RPMI8226 (cell line): ENCODE data around the gene NSL1.

Experiments
- DNase-seq: peaks from one replicate; pipeline ENCODE4 v3.0.0-alpha.2; 2015

Gene NSL1

GRCh38 chr1:212701910-212702309 is 89.7 kb downstream of the NSL1 start:
- DNase-seq: no peak

DNA sequence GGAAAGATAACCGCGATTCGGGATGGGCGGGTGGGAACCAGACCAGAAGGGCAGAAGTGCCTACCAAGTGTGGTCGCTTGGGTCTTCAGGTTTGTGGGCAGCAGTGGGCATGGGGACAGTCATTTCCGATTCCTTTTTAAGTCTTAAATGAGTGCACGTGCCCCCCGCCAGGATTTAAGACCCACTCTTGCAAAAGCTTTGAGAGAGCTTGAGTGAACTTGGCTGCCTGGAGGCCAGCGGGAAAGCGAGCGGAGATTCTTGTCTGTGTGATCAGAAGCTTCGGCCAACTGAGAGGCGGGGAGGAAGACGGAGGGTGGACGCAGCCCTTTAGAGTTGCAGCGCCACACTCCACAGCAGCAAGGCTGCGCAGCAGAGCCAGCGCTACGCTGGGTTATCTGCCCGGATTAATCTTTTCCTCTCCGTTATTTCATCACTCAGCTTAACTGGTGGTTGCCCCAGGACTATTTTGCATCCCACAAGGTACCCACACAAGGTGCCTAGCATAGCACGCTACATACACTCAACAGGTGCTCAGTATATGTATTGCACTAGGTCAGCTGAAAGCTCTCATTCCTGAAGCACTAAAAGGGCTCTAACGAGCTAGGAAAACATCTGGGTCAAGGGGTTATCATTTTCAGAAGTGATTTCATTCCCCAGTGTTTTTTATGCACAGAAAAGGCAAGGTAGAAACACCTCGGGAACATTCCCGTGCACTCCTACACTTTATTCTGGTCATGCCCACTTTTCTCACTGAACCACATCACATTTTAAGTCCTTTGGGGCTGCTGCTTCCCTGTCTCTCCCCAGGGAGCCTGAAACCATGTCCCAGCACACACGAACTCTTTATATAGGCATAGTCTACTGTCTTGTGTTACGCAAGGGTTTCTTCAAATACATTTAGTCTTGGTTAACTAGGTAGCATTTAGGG is 90.4 kb downstream of the NSL1 start:
- no peak for DNase-seq

DNA sequence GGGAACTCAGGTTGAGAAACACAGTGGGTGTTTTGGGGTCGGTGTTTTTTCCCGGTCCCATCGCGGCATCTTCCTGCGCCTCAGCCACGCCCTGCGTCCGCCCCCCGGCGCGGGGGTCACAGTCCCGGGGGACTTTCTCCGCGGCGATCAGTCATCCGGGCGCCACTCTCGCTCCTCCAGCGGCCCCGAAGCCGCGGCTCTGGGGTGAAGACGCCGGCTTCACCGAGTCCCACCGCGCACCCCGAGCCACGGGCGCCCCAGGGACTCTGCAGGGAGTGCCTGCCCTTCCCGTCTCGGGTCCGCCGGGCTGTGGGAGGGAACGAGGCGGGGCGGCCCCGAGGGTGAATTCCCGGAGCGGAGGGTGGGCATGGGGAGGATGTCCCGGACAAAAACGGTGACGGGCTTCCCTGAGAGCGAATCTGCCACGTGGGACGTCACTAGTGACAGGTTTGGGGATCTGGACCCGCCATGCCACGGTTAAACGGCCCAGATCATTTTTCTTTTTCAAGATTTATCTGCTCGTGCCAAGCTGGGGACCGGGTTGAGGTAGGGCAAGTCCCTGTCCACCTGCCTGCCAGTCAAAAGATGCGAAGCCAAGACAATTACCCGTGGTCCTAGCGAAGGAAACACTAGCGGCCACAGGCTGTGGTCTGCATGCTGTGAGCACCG is 91.2 kb downstream of the NSL1 start:
- DNase-seq: no peak

- DNase-seq: peak; percentile 35
Observed at GRCh38 chr1:212699625-212700222, 91.9 kb downstream of the NSL1 start, which contains the start of gene BATF3. Gene BATF3 (minus strand): TSS chr1:212699840. CDS start chr1:212699762, 78 bp downstream.

GRCh38 chr1:212699104-212699624 is 92.4 kb downstream of the NSL1 start:
- peak; percentile 81 for DNase-seq

DNA sequence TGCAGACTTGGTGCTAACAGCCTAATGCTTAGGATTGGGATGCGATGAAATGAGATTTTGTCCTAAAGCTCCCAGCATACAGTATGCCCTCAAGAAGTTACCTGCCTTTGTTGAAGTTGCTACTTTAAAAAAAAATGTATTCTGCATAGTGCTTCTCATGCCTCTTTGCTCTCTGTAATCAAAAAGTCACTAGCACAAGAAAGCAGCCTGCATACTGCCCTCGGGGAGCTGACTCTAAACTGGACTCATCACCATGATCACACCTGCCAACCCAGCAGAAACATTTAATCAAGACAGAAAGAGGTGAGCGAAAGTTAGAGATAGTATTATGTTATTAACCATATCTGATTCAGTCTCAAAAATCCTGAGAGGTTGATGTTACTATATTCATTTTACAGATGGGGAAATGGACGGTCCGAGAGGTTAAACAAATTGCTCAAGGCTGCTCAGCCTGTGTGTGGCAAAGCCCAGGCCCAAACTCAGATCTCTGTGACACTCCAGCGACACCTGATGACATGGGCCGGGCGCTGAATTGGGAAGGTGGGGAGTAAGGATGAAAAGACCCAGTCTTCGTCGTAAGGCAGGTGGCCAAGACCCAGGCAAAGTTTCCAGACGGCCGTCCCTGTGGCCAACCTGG is 93.0 kb downstream of the NSL1 start:
- DNase-seq: no peak

GRCh38 chr1:212696721-212697331 is 94.8 kb downstream of the NSL1 start:
- no peak for DNase-seq

GRCh38 chr1:212692774-212693644 is 98.6 kb downstream of the NSL1 start:
- DNase-seq: no peak

GRCh38 chr1:212691561-212692071 is 100.0 kb downstream of the NSL1 start:
- no peak for DNase-seq

DNA sequence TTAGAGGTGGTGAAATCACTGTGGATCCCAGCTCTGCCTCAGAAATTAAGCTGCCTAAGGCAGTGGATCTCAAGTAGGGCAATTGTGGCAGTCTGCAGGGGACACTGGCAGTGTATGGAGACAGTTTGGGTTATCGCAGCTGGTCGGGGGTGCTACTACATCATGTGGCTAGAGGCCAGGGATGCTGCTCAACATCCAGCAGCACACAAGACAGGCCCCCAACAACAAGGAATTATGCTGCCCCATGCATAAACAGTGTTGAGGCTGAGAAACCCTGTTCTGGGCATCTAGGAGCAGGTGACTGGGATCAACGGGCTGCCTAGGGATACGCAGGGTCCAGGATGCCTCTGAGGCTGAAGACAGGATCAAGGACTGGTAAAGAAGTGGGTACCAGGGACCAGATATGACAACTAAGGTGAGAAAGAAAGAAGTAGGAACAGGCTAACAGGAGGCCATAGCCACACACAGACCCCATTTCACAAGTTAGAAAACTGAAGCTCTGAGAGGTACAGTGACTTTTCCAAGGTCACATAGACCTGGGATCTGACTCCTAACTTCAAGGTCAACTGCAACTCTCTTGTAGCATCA is 100.7 kb downstream of the NSL1 start:
- DNase-seq: no peak

DNA sequence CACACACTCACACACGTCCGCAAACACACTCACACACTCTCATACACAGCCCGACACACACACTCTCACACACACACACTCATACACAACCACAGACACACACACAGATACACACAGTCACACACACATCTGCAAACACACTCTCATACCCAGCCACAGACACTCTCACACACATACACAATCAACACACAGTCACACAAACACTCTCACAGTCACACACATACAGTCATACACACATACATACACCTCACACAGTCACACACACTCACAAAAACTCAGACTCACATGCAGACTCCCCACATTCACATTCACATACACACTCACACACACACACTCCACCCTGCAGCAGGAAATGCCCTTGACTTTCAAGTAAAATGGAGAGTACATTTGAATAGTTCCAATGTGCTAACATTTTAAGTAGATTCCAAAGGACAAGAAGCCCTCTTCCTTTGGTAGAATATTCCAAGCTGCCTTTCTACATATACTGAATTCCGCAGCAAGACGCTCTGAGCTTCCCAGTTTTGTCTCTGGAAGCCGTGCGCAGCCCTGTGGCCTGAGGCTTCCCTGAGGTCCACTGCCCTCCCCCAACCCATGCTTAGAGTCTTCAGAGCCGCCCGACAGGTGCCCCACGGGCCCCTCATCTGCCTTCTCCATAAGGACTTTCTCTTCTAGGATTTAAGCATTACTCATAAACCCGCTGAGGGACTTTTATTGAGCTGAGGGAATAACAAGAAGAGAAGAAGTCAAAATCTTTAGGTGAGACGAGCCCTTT is 101.6 kb downstream of the NSL1 start:
- no peak for DNase-seq

DNA sequence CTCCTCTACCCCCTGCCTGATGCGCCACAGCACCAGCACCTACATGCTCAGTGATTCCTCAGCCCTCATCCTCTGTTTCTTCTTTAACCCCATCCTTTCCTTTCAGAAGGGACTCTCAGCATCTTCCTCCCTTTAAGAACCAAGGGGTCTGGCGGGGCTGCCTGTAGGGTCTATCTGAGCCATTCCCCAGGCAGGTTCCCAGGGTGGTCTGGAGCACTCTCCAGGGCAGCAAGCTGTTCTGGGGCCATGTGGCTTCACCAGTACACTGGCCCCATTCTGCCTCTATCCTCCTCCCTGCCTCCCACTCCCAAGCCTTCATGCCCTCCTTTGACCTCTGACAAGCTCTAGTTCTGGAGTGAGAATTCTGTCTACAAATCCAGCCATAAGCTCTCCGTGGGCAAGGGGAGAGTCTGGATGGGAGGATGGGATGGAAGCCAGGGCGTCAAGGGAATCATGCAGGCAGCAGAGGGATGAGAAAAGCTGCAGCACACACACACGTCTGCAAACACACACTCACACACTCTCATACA is 102.3 kb downstream of the NSL1 start:
- DNase-seq: no peak

- no peak for DNase-seq
Observed at GRCh38 chr1:212688341-212689047, 103.1 kb downstream of the NSL1 start.

DNA sequence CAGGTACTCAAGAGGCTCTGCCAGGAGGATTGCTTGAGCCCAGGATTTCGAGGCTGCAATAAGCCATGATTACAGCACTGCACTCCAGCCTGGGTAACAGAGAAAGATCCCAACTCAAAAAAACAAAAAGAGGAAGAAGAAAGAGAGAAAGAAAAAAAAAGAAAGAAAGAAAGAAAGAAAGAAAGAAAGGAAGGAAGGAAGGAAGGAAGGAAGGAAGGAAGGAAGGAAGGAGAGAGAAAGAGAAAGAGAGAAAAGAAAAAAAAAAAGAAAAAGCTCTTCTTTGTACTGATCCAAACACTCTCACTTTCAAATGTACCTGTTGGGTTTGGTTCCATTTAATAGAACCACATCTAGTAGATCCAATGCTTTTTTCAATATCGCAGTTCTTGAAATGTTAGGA is 103.8 kb downstream of the NSL1 start:
- DNase-seq: no peak

GRCh38 chr1:212686591-212686990 is 105.0 kb downstream of the NSL1 start:
- DNase-seq: no peak

DNA sequence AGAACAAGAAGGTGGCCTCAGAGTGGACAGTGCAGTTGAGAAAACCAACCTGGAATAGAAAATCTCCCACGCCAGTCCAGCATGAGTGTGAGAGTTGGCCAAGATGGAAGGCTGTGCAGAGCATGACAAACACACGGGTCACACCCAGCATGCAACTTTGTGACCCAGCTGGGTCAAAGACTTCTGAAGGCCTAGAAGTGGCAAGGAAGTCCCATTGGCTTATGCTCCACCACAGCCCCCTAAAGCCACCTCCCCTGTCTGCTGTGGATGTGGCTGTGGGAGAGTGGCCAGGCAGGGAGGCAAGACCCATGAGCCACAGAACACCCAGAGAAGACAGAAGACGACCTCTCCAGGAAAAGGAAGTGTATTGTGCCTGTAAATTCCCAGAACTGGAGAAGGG is 105.5 kb downstream of the NSL1 start:
- no peak for DNase-seq

- no peak for DNase-seq
Observed at GRCh38 chr1:212685429-212685828, 106.1 kb downstream of the NSL1 start.

DNA sequence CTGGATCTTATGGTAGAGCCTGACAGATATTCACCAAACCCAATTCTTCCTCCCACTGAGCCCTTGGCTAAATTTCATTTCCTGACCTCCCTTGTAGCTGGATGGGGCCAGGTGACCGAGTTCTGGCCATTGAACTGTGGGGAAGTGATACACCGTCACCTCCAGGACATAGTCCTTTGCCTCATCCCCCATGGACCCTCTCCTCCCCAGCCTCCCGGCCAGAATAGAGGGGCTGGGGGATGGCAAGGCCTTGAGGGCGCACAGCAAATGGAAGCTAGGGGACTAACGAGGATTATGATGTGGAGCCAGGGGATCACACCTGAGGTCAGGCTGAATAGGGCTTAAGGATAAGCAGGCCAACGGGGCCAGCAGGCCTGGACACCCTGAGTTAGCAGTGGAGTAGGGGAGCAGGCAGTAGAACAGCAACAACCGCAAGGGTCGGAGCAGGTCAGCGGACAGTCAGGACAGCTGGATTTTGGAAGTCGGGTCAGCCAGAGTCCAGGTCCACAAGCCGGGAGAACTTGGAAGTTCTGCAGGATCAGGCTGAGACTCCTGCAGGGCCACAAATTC is 107.0 kb downstream of the NSL1 start:
- no peak for DNase-seq

DNA sequence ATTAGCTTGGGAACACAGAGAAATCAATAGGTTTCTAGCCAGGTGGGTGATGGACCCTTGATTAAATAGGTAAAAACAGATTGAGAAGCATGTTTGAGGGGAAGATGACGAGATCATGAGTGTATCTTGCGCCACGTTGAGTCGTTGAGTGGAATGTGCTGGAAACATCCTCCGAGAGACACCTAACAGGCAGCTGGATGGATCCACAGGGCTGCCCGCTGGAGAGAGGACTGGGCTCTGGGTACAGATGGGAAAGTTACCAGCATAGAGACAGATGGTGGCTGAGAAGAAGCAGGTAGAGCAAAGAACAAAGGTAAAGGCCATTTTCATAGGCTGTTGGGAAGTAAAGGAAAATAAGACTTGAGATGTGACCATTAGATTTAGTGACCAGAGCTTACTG is 107.5 kb downstream of the NSL1 start:
- DNase-seq: no peak
